ENCODE data around the gene RPP30.

RPP30 gene

DNA sequence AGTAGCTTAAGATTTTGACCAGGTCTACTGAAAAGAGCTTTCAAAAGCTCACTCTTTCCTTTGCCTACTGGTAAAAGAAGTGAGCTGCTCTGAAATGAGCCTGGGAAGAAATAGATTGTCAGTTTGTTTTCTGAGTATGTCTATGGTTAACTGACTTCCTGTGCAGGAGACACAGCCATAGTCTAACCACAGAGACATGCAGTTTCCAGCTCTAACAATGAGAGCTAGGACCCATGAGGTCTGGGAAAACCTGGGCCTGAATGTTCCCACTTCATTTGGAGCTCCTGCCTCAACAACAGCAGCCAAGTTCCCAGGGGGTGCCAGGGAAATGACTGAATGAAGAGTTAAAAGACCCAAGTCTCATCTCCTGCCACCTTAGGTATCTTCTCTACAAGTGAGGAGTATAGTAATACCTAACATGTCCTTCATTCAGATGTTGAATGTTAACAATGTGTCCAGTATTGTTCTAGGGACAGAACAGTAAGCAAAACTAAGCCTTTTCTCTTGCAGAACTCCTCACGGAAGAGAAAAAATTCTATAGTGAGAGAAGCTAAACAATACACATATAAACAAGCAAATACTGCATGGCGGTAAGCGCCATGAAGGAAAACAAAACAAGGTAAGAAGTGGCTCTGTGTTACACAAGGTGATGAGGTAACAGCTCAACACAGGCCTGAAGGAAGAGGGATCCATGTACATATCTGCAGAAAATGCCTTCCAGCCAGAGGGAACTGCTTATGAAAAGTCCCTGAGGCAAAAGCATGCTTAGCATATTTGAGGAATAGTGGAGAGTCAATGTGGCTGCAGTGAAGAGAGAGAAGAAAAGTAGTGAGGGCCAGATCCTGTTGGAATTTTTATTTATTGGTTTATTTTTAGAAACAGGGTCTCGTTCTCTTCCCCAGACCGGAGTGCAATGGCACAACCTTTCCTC is 75.5 kb downstream of the RPP30 start:
- DNase-seq = no peak
